DND-41 (cell line): ENCODE data around the gene PODXL.

ENCODE experiments used
- EZH2 ChIP-seq: IDR thresholded peaks from 3 replicates; pipeline ENCODE4 v1.6.1; 2012; ENCODE audit warnings: borderline replicate concordance, low read depth, mild to moderate bottlenecking, moderate library complexity, low read length, inconsistent platforms; ENCODE audit not compliant: severe bottlenecking
- TF ChIP-seq, protein P1 (sequence below): IDR thresholded peaks from 2 replicates; pipeline ENCODE4 v1.5.1; 2012; ENCODE audit warnings: borderline replicate concordance, low read length, moderate library complexity, mild to moderate bottlenecking; ENCODE audit not compliant: poor library complexity, severe bottlenecking; ENCODE audit errors: extremely low read depth

- TF ChIP-seq, protein P1, sequence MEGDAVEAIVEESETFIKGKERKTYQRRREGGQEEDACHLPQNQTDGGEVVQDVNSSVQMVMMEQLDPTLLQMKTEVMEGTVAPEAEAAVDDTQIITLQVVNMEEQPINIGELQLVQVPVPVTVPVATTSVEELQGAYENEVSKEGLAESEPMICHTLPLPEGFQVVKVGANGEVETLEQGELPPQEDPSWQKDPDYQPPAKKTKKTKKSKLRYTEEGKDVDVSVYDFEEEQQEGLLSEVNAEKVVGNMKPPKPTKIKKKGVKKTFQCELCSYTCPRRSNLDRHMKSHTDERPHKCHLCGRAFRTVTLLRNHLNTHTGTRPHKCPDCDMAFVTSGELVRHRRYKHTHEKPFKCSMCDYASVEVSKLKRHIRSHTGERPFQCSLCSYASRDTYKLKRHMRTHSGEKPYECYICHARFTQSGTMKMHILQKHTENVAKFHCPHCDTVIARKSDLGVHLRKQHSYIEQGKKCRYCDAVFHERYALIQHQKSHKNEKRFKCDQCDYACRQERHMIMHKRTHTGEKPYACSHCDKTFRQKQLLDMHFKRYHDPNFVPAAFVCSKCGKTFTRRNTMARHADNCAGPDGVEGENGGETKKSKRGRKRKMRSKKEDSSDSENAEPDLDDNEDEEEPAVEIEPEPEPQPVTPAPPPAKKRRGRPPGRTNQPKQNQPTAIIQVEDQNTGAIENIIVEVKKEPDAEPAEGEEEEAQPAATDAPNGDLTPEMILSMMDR, result no peak
- TF ChIP-seq EZH2, result no peak
These were observed 58.1 kb downstream of the PODXL start for GRCh38 chr7:131498237-131498885.
